Heart right ventricle (tissue), 16 donors: ENCODE data around the gene ARHGEF7. TPM values are rescaled to one million over a fixed set of nuclear protein-coding genes. Genes with fewer than 3 reads are reported as not detected.
A peak's percentile ranks its signal among the peaks of the same experiment; 100 is the strongest.

Experiments used
- ATAC-seq, 8 donors: fragments of 200-7000 bp; cut with Tn5 transposase; one replicate each; pipeline ENCODE4 v1.9.1; 2020; ENCODE audit warnings: mild to moderate bottlenecking in 8 of 8, moderate library complexity in 8 of 8, moderate number of reproducible peaks in 1 of 8
- DNase-seq, 2 donors: peaks; one replicate each; pipeline ENCODE4 v3.0.0-alpha.2; 2020
- H3K27ac ChIP-seq, 10 donors: fragments of 200-600 bp; sonication (generic) in 2 of 10; one replicate each; pipeline versions ENCODE4 v1.5.0 to v1.8.0; 2020 to 2022; ENCODE audit warnings: mild to moderate bottlenecking in 3 of 10
- H3K27me3 ChIP-seq, 7 donors: fragments of 200-600 bp; one replicate each; pipeline ENCODE4 v1.8.0; 2021 to 2022; ENCODE audit warnings: mild to moderate bottlenecking in 2 of 7
- H3K36me3 ChIP-seq, 9 donors: fragments of 200-600 bp; sonication (generic) in 1 of 9; one replicate each; pipeline versions ENCODE4 v1.5.0 to v1.8.0; 2020 to 2022; ENCODE audit warnings: mild to moderate bottlenecking in 2 of 9
- H3K4me1 ChIP-seq, 9 donors: fragments of 200-600 bp; sonication (generic) in 1 of 9; one replicate each; pipeline versions ENCODE4 v1.5.0 to v1.8.0; 2020 to 2022; ENCODE audit warnings: mild to moderate bottlenecking in 4 of 9
- H3K4me3 ChIP-seq, 10 donors: fragments of 200-600 bp; sonication (generic) in 2 of 10; one replicate each; pipeline versions ENCODE4 v1.5.0 to v1.8.0; 2020 to 2022; ENCODE audit warnings: mild to moderate bottlenecking in 7 of 10, moderate library complexity in 2 of 10
- H3K9me3 ChIP-seq, 11 donors: fragments of 200-600 bp in 10 of 11; sonication (generic) in 2 of 11; one replicate each; pipeline versions ENCODE4 v1.5.0 to v1.8.0; 2013 to 2022; ENCODE audit warnings: mild to moderate bottlenecking in 2 of 11, control low read depth in 1 of 11, moderate library complexity in 1 of 11
- WGBS, 2 donors: extraction: QIAGEN DNeasy Blood & Tissue Kit; methylation state at CpG; one replicate each; pipeline ENCODE4 v1.1.7; 2013; ENCODE audit warnings: inconsistent platforms in 1 of 2; 5-methylcytosine and 5-hydroxymethylcytosine counted together
- intact Hi-C, 10 donors: fragments of 100-400 bp; cut with DNase I; formaldehyde crosslinking; loops; one replicate each; pipeline versions ENCODE4 v1.11.1 to v1.14.2; 2022
- polyA plus RNA-seq, 2 donors: library from polyadenylated mRNA; stranded (reverse); fragments of 200-250 nt; gene quantifications; one replicate each; pipeline ENCODE4 v1.2.3, GENCODE V29; 2013
- total RNA-seq, 10 donors: library from RNA; stranded (reverse); fragmentation: NEBNext Ultra II Directional in 3 of 10; extraction: Animal tissue kit (Norgen Biotek cat#: 25700) in 3 of 10; gene quantifications; one replicate each; pipeline versions ENCODE4 v1.2.1 to v1.2.4, GENCODE V29; 2021 to 2023
- TF ChIP-seq, protein P1 (sequence below), 9 donors: fragments of 200-600 bp; sonication (generic) in 2 of 9; IDR thresholded peaks; one replicate each; pipeline versions ENCODE4 v1.5.0 to v1.8.0; 2021 to 2022; ENCODE audit warnings: antibody characterized with exemption in 9 of 9, mild to moderate bottlenecking in 5 of 9, moderate library complexity in 1 of 9
- donor health status: Arrhythmogenic right ventricular cardiomyopathy.
- donor health status: ischemic (EF 13 %, LVEDD 7.1; RV severe dilation, severe dysfunction).
- donor health status: healthy with polysubstance abuse.
- donor health status: DM: no; HTN: yes; CAD: no.
- donor health status: DM: no; HTN: no; CAD: no.
- donor health status: ischemic (EF 25% LVEDD 6.9; RV normal size, moderate dysfunction).
- donor health status: ischemic (EF 25% LVEDD 5.7; RV mildly dilated, moderate dysfunction).
- donor health status: healthy.
- donor health status: DM: yes; HTN: yes; CAD: no.
- donor health status: Ischemic cardiomyopathy.
- donor health status: ischemic (EF 35%, LVEDD 5.7; RV mildly dilated, moderate dysfunction).
- donor health status: nonischemic (EF 11% LVEDD 7.7; RV severe dilation, severe dysfunction).
- donor health status: DM: yes; HTN: yes; CAD: no.
- donor health status: PGD.
- donor health status: ischemic (EF 29% LVEDD 5.4; RV normal size, mild dysfunction).
- donor health status: nonischemic (EF 23%, LVEDD 6.1; RV moderate dilation, normal function).

Gene ARHGEF7
- total and polyA plus RNA-seq, 12 donors: 18.4 to 56.6 (median 43.1) TPM

DNA sequence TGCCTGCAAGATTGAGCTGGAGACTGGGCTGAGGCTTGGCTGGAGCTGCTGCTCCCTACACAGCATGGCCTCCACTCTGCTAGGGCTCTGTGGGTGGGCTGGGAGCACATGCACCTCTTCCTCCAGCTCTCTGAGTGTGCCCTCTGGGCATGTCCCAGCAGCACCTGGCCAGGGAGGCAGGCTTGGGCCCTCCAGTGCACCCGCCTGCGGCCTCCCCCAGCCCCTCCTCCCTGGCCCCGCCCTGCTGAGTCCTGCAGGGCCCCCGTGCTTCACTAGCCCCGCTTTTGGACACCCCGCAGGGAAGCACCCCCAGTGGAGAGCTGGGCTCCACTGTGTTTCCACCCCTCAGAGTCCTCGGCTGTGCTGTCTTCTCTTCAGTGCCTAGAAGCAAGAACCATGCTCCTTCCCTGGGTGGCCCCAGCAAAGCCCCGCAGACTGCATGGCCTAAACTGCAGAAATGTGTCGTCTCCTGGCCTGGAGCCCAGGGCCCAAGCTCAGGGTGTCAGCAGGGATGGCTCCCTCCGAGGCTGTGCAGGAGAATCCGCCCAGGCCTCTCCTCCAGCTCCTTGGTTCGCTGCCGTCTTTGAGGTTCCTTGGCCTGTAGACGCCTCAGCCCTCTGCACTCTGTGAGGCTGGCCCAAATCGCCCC lies 200.4 kb downstream of the ARHGEF7 start:
- ATAC-seq: peak in 2 of 8 donors; percentile 9 to 29

DNA sequence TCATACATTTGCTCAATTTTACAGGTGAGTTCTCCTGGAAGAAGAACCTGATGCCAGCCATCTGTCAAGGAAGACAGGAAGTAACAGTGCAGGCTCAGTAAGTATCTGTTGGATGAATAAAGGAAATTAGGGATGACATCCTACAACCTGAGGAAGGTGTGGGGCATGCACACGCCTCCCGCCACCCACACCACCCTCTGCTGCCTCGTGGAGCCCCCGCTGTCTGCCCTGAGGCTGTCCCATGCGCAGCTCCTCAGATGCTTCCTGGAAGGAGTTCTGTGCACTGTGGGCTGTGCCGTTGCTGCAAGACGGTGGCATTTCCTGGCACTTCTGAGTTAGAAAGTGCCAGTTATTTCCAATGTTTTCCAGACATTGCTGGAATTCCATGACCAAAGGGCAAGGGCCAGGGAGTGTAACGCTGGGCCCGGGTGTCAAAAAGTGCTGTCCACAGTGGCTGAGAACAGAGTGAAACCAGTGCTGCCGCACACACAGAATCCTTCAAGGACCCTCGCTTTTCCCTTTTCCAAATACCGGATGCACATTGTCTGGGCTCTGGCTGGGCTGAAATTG lies 201.1 kb downstream of the ARHGEF7 start:
- Histone ChIP-seq H3K4me1 (no peaks in the 10 kb centered on the region), H3K27ac (no peak overlapping the region), H3K9me3 (peaks cover 0 to 21% (median 4%) of the 10 kb centered on the region in 11 donors), H3K36me3 (peaks cover 0 to 30% (median 0%) of the 10 kb centered on the region in 9 donors), H3K4me3 (no peak overlapping the region), H3K27me3 (no peaks in the 10 kb centered on the region)
- 77 to 84% methylated on average over 12 of the region's 12 CpGs for WGBS, 2 donors
- no peak for DNase-seq
- TF ChIP-seq, protein P1, sequence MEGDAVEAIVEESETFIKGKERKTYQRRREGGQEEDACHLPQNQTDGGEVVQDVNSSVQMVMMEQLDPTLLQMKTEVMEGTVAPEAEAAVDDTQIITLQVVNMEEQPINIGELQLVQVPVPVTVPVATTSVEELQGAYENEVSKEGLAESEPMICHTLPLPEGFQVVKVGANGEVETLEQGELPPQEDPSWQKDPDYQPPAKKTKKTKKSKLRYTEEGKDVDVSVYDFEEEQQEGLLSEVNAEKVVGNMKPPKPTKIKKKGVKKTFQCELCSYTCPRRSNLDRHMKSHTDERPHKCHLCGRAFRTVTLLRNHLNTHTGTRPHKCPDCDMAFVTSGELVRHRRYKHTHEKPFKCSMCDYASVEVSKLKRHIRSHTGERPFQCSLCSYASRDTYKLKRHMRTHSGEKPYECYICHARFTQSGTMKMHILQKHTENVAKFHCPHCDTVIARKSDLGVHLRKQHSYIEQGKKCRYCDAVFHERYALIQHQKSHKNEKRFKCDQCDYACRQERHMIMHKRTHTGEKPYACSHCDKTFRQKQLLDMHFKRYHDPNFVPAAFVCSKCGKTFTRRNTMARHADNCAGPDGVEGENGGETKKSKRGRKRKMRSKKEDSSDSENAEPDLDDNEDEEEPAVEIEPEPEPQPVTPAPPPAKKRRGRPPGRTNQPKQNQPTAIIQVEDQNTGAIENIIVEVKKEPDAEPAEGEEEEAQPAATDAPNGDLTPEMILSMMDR (IDR thresholded peaks at IDR 0.05): no peak
- intact Hi-C loops: no loop called here
- no peak for ATAC-seq

More for the DNA sequence above, 200.4 kb downstream of the ARHGEF7 start:
- Histone ChIP-seq H3K27ac (no peak overlapping the region), H3K36me3 (peaks cover 0 to 30% (median 0%) of the 10 kb centered on the region in 9 donors), H3K27me3 (no peaks in the 10 kb centered on the region), H3K4me3 (no peak overlapping the region), H3K4me1 (no peaks in the 10 kb centered on the region), H3K9me3 (peaks cover 0 to 22% (median 4%) of the 10 kb centered on the region in 11 donors)
- TF ChIP-seq, protein P1 (IDR thresholded peaks at IDR 0.05): no peak
- intact Hi-C loops: no loop called here
- WGBS, 2 donors: 87 to 90% methylated on average over 15 of the region's 15 CpGs
- no peak for DNase-seq

DNA sequence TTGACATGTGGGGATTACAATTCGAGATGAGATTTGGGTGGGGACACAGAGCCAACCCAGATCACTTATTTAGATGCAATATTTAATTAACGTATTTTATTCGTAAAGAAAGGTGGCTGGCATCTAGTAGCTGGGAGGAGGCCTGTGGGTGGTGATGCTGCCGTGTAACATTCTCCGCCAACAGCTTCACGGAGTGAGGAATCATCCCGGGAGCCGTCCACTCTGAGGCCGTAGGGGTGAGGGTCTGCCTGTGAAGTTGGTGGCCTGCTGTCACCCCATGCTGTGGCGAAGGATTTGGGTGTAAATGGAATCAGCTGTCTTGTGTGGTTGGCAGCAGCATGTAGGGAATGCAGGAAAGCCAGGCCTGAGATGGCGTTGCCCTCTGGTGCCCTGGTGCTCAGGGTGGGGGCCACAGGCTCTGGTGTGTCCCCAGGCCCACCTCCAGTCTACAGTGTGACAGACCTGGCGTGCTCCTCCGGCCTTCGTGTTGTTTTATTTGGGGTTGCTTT lies 202.0 kb downstream of the ARHGEF7 start:
- peaks cover 0 to 28% (median 0%) of the 10 kb centered on the region in 9 donors for H3K36me3 ChIP-seq
- 91 to 92% methylated on average over 14 of the region's 14 CpGs for WGBS, 2 donors
- no peak for ATAC-seq

DNA sequence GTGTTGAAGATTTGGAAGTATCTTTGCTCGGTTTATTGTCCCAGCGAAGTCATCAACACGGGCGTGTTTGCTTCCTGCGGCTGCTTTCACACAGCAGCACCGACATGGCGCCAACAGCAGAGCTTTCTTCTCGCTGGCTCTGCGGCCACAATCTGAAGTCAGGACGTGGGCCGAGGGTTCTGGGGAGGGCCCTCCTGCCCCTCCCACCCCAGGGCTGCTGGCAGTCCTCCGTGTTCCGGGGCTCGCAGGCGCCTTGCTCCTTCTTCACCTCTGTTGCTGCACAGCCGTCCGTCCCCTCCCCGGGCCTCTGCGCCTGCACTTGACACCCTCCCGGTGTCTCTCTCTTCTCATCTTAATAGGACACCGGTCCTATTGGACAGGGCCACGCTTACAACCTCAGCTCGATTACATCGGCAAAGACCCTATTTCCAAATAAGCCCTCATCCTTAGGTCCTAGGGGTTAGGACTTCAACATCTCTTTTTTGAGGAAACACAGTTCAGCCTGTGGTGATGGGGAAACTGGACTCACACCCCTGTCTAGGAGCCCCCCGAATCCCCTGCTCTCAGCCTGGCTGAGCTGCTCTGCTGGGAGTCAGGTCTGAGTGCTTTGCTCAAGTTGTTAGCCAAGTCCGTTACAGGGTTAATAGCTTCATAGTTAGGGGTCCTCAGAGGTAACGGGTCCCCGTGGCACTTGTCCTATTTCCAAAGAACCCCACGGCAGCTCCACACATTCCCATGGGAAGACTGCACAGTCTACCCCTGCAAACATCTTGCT lies 202.6 kb downstream of the ARHGEF7 start:
- DNase-seq (no peak), ATAC-seq (no peak)
- intact Hi-C loops: no loop called here
- H3K4me1 ChIP-seq: no peaks in the 10 kb centered on the region
- TF ChIP-seq, protein P1 (IDR thresholded peaks at IDR 0.05): no peak
- no peak overlapping the region for H3K27ac ChIP-seq
- peaks cover 0 to 21% (median 0%) of the 10 kb centered on the region in 9 donors for H3K36me3 ChIP-seq
- H3K9me3 ChIP-seq: peaks cover 0 to 7% (median 0%) of the 10 kb centered on the region in 11 donors
- H3K4me3 ChIP-seq: no peak overlapping the region
- 85 to 91% methylated on average over 29 of the region's 29 CpGs for WGBS, 2 donors
- no peaks in the 10 kb centered on the region for H3K27me3 ChIP-seq

More for the DNA sequence above, 202.0 kb downstream of the ARHGEF7 start:
- Histone ChIP-seq H3K9me3 (peaks cover 0 to 14% (median under 1%) of the 10 kb centered on the region in 11 donors), H3K27me3 (no peaks in the 10 kb centered on the region), H3K4me1 (no peaks in the 10 kb centered on the region), H3K27ac (no peak overlapping the region), H3K4me3 (no peak overlapping the region)
- DNase-seq: no peak
- TF ChIP-seq, protein P1 (IDR thresholded peaks at IDR 0.05): no peak
- intact Hi-C loops: no loop called here
